Fibroblast of skin of left biceps (primary cell): ENCODE results near the gene AXIN1.
"Not testable (repeated sequence)": the region's sequence is repeated elsewhere in the genome, so short reads cannot be mapped to it uniquely, and the experiment has no call there.

Experiments used
- DNase-seq, 2 experiments: peaks; one replicate each; pipeline ENCODE4 v3.0.0-alpha.2; 2013; ENCODE audit warnings: low read depth in 2 of 2

AXIN1 gene

DNA sequence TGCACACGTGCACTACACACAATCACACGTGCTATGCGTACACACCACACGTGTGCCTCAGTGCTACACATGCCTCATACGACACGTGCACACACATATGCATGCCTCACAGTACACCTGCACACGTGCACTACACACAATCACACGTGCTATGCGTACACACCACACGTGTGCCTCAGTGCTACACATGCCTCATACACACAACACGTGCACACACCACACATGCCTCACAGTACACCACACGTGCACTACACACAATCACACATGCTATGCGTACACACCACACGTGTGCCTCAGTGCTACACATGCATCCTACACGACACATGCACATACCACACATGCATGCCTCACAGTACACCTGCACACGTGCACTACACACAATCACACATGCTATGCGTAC lies 85.0 kb downstream of the AXIN1 start:
- DNase-seq = not testable (repeated sequence)

DNA sequence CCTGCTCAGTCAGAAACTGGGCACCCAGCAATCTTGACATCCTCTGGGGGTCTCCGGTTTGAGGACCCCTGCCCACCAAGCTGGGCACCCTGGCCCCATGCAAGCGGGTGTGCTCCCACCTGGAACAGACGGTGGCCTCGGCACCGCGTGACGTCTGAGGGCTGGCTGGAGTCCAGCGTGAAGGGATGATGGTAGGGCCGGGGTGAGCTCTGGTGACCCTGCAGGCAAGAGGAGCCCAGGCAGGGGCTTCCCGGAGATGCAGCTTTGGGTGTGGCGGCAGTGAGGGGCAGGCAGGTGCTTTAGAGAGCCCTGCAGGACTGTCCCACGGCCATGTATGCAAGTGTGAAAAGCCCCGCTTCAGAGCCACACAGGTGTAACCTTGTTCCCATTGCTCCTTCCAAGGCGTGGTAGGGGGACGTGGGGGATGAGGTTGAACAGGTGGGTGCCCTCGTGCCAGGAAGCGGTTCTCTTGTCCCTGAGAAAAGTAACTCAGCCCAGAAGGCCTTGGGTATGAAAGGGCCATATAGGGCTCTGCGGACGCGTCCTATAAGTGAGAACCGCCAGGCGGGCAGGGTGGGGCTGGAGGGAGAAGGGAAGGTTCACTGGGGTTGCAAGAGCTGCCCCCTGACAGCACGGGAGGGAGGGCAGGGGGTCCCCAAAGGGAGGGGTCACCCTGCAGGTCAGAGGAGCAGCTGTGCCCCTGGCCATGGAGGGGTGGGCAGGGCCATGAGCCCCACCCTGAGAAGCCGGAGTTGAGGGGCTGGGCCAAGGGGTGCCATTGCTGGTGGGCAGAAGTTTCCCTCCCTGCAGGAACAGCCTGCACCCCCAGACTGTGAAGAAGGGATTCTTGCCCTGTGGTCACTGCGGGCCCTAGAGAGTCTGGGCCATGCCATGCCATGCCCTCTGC lies 86.0 kb downstream of the AXIN1 start:
- DNase-seq = no peak

GRCh38 chr16:265711-266110 lies 86.8 kb downstream of the AXIN1 start:
- DNase-seq = no peak

GRCh38 chr16:265002-265529 lies 87.5 kb downstream of the AXIN1 start:
- no peak for DNase-seq

GRCh38 chr16:264440-264951 lies 88.0 kb downstream of the AXIN1 start:
- DNase-seq = no peak

DNA sequence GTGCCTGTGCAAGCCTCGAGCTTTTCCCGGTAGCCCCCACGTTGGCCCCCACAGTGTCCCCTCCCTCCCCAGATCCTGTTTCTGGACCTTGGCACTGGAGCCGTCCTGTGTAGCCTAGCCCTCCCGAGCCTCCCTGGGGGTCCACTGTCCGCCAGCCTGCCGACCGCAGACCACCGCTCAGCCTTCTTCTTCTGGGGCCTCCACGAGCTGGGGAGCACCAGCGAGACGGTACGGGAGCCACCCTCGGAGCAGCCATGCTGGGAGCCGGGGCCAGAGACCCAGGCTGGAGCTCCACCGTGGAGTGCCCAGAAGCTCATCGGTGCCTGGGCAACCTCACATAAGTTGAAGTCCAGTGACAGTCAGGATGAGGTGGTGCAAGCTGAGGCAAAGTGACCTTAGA lies 88.6 kb downstream of the AXIN1 start:
- no peak for DNase-seq

- DNase-seq = no peak
These were observed 89.2 kb downstream of the AXIN1 start for GRCh38 chr16:263182-263774.

- no peak for DNase-seq
These were observed 90.3 kb downstream of the AXIN1 start for GRCh38 chr16:262121-262745.

DNA sequence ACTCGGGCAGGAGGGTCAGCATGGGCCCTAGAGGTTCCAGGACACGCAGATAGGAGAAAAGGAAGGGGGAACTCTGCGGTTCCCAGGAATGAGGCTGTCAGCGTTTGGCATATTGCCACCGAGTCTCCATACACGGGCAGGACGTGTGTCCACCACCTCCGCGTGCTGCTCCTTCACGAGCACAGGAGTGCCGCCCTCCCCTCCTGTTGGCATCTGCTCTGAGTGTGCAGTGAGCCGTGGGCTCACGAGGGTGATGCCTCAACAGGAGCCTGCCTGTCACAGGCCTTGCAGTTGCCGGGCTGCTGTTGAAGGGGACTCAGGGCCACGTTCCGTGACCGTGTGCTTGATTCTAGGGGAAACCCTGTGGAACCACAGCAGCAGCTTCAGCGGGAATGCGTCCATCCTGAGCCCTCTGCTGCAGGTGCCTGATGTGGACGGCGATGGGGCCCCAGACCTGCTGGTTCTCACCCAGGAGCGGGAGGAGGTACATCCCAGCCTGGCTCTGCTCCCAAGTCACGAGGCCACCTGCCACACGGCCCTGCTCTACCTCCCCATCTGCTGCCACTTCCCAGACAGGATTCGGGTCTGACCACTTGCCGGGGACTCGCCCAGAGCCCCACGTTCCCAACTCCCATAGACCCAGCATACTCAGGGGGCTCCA lies 91.4 kb downstream of the AXIN1 start:
- DNase-seq = no peak

- no peak for DNase-seq
These were observed 92.2 kb downstream of the AXIN1 start for GRCh38 chr16:260326-260725.

GRCh38 chr16:259814-260253 lies 92.7 kb downstream of the AXIN1 start:
- no peak for DNase-seq

DNA sequence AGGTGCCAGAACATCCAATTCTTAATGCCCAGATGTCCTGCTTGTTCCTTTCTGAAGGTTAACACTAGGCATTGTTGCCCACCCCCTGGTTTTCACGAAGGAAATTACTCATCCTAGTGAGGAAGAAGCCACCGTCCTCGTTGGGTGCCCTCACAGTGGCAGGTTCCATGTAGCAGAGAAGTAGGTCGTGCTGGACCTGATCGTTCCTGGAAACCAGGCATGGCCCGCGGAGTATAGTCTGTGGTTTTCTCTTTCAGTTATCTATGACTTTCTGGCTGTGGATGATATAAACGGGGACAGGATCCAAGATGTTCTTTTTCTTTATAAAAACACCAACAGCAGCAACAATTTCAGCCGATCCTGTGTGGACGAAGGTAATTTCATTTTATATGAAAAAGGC lies 93.3 kb downstream of the AXIN1 start:
- DNase-seq = no peak

GRCh38 chr16:258091-258490 lies 94.4 kb downstream of the AXIN1 start:
- DNase-seq = not testable (repeated sequence)

DNA sequence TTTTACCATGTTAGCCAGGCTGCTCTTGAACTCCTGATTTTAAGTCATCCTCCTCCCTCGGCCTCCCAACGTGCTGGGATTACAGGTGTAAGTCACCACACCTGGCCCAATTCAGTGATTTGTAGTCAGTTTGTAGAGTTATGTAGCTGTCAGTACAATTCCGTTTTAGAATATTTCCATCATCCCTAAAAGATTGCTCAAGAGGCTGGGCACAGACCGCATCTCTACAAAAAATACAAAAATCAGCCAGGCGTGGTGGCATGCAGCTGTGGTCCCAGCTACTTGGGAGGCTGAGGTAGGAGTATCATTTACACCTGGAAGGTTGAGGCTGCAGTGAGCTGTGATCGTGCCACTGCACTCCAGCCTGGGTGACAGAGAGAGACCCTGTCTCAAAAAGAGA lies 97.3 kb downstream of the AXIN1 start:
- no peak for DNase-seq

DNA sequence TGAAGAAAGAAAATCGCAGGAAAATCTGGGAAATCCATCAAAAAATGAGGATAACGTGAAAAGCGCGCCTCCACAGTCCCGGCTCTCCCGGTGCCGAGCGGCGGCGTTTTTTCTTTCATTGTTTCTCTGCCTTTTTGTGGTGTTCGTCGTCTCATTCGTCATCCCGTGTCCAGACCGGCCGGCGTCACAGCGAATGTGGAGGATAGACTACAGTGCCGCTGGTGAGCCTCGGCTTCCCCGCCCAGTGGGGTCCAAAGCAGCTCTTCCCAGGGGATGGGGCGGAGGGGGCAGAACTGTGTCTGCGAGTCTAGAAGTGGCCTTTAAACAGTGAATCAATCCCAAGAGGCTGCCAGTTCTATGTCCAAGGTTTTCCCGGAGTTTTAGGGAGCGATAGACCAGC lies 98.1 kb downstream of the AXIN1 start:
- DNase-seq = no peak

GRCh38 chr16:253833-254232 lies 98.7 kb downstream of the AXIN1 start:
- DNase-seq = no peak

DNA sequence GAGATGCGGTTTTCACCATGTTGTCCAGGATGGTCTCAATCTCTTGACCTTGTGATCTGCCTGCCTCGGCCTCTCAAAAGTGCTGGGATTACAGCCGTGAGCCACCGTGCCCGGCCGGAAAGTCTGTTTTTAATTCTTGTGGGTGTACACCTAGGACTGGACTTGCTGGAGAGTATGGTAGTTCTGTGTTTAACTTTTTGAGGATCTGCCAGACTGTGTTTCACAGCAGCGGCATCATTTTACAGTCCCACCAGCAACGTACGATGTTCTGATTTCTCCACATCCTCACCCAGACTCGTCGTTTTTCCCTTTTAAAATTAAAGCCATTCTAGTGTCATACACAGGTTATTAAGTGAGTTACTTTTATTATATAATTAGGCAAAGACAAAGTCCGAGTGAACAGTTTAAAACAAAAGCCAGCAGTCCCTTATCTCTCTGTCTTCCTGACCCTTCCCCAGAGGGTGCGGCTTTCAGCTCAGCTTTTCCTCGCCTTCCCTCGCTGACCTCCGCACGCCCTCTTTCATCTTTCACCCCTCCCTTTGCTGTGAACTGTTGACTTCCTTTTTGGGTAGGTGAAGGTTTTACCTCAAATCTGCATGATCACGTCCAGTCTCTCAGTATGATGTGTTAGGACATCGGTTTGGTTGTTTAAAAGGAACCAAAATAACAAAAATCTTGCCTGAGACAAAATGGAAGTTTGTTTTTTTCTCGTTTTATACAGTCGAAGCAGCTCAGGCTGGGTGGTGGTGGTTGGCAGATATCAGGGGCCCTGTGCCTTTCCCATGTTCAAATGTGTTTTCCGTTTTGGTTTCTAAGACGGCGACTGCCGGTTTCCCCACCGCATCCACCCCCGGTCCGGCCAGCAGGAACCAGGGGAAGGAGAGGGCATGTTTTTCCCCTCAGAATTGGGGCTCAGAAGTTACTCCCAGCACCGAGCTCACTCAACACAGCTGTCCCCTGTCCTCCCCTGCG lies 99.9 kb downstream of the AXIN1 start:
- no peak for DNase-seq

- no peak for DNase-seq
These were observed 103.1 kb downstream of the AXIN1 start for GRCh38 chr16:249431-249830.

DNA sequence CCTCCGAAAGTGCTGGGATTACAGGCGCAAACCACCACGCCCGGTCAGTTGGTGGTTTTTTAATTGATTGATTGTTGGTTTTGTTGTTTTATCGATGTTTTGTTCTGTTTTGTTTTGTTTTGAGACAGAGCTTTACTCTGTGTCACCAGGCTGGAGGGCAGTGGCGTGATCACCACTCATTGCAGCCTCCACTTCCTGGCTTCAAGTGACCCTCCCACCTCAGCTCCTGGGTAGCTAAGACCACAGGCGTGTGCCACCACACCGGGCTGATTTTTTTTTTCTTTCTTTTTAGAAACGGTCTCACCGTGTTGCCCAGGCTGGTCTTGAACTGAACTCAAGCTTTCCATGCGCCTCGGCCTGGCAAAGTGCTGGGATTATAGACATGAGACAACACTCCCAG lies 105.5 kb downstream of the AXIN1 start:
- no peak for DNase-seq

- no peak for DNase-seq
These were observed 107.4 kb downstream of the AXIN1 start for GRCh38 chr16:245105-245504.

GRCh38 chr16:243348-243747 lies 109.2 kb downstream of the AXIN1 start:
- DNase-seq = no peak
